IMR-90 (cell line): ENCODE results near the gene CDKAL1. TPM values are rescaled to one million over a fixed set of nuclear protein-coding genes. Genes with fewer than 3 reads are reported as not detected.

Experiments
- ATAC-seq: fragments of 200-7000 bp; cut with Tn5 transposase; 2 replicates; pipeline ENCODE4 v1.9.1; 2020; ENCODE audit warnings: low read depth, mild to moderate bottlenecking, moderate library complexity
- BruUV-seq: library from RNA; stranded (reverse); fragments of 400-500 nt; replicated peaks from 2 replicates; lab custom pipeline; 2021; lab: Mats Ljungman, UMichigan
- CTCF ChIA-PET: fragments of 300-600 bp; formaldehyde crosslinking; extraction: SDS; loops from one replicate; lab custom pipeline; 2021; ENCODE audit warnings: antibody characterized with exemption; lab: Yijun Ruan, JAX
- POLR2A ChIA-PET: fragments of 300-600 bp; sonication (Branson Sonifier 250); formaldehyde crosslinking; loops from one replicate; lab custom pipeline; 2022; ENCODE audit warnings: antibody characterized with exemption; ENCODE audit not compliant: unreplicated experiment; lab: Charles Lee
- DNase-seq: peaks from one replicate; pipeline ENCODE4 v3.0.0; 2013
- H2AFZ ChIP-seq: replicated peaks from 2 replicates; pipeline ENCODE3; 2013; ENCODE audit warnings: low read length, mild to moderate bottlenecking; ENCODE audit not compliant: poor library complexity
- H2AK5ac ChIP-seq: 2 replicates; pipeline ENCODE4 v1.6.1; 2013; ENCODE audit warnings: low read depth, low read length, inconsistent platforms
- H2AK9ac ChIP-seq: replicated peaks from 2 replicates; pipeline ENCODE3; 2013; ENCODE audit warnings: mild to moderate bottlenecking, low read depth, low read length, moderate library complexity; ENCODE audit not compliant: poor library complexity
- H2BK120ac ChIP-seq: 2 replicates; pipeline ENCODE4 v1.6.1; 2013; ENCODE audit warnings: low read depth, low read length, inconsistent platforms
- H2BK15ac ChIP-seq: 3 replicates; pipeline ENCODE4 v1.6.1; 2013; ENCODE audit warnings: low read depth, low read length, inconsistent platforms
- H2BK20ac ChIP-seq: 2 replicates; pipeline ENCODE4 v1.6.1; 2013; ENCODE audit warnings: low read depth, mild to moderate bottlenecking, inconsistent platforms, low read length, moderate library complexity
- H2BK5ac ChIP-seq: 2 replicates; pipeline ENCODE4 v1.6.1; 2013; ENCODE audit warnings: mild to moderate bottlenecking, low read depth, low read length, inconsistent platforms; ENCODE audit not compliant: poor library complexity, severe bottlenecking
- H3K14ac ChIP-seq: replicated peaks from 2 replicates; pipeline ENCODE4 v1.6.1; 2013; ENCODE audit warnings: low read depth, low read length, inconsistent platforms
- H3K18ac ChIP-seq: 2 replicates; pipeline ENCODE4 v1.6.1; 2013; ENCODE audit warnings: low read depth, low read length, control low read depth
- H3K23ac ChIP-seq: 2 replicates; pipeline ENCODE4 v1.6.1; 2013; ENCODE audit warnings: low read depth, low read length, inconsistent platforms
- H3K27ac ChIP-seq: 2 replicates; pipeline ENCODE4 v1.5.1; 2013; ENCODE audit warnings: mild to moderate bottlenecking, control low read depth, low read length; ENCODE audit not compliant: insufficient read depth
- H3K27me3 ChIP-seq: 2 replicates; pipeline ENCODE4 v1.6.1; 2013; ENCODE audit warnings: low read length; ENCODE audit not compliant: control insufficient read depth, insufficient read depth
- H3K36me3 ChIP-seq: 2 replicates; pipeline ENCODE4 v1.6.1; 2013; ENCODE audit warnings: low read length, mixed read lengths; ENCODE audit not compliant: control insufficient read depth, insufficient read depth
- H3K4ac ChIP-seq: 2 replicates; pipeline ENCODE4 v1.6.1; 2013; ENCODE audit warnings: low read depth, low read length, inconsistent platforms
- H3K4me1 ChIP-seq: 2 replicates; pipeline ENCODE4 v1.6.1; 2013; ENCODE audit warnings: low read length, mixed read lengths; ENCODE audit not compliant: control insufficient read depth, insufficient read depth
- H3K4me2 ChIP-seq: 2 replicates; pipeline ENCODE4 v1.6.1; 2013; ENCODE audit warnings: low read depth, mild to moderate bottlenecking, control low read depth, low read length, moderate library complexity
- H3K4me3 ChIP-seq: 2 replicates; pipeline ENCODE4 v1.5.1; 2013; ENCODE audit warnings: low read depth, mild to moderate bottlenecking, control low read depth, low read length, moderate library complexity; ENCODE audit not compliant: insufficient read depth
- H3K56ac ChIP-seq: 2 replicates; pipeline ENCODE4 v1.6.1; 2013; ENCODE audit warnings: low read length, inconsistent platforms; ENCODE audit not compliant: insufficient read depth; ENCODE audit errors: extremely low read depth
- H3K79me1 ChIP-seq, 2 experiments: 2 replicates each; pipeline ENCODE4 v1.6.1; 2013; ENCODE audit warnings: low read length in 2 of 2, inconsistent platforms in 1 of 2, low read depth in 1 of 2
- H3K9ac ChIP-seq: 2 replicates; pipeline ENCODE4 v1.6.1; 2013; ENCODE audit warnings: low read depth, low read length, control low read depth
- H3K9me1 ChIP-seq: 2 replicates; pipeline ENCODE4 v1.6.1; 2013; ENCODE audit warnings: low read length, inconsistent platforms; ENCODE audit not compliant: insufficient read depth
- H3K9me3 ChIP-seq: 2 replicates; pipeline ENCODE4 v1.6.1; 2013; ENCODE audit warnings: low read length; ENCODE audit not compliant: control insufficient read depth, insufficient read depth
- H4K20me1 ChIP-seq: 2 replicates; pipeline ENCODE4 v1.6.1; 2013; ENCODE audit warnings: low read length, inconsistent platforms; ENCODE audit not compliant: insufficient read depth
- H4K5ac ChIP-seq: 2 replicates; pipeline ENCODE4 v1.6.1; 2013; ENCODE audit warnings: mild to moderate bottlenecking, low read depth, low read length, control low read depth
- H4K8ac ChIP-seq, 2 experiments: 2 replicates each; pipeline ENCODE4 v1.6.1; 2013; ENCODE audit warnings: low read depth in 2 of 2, low read length in 2 of 2, control low read depth in 1 of 2, inconsistent platforms in 1 of 2
- H4K91ac ChIP-seq: 2 replicates; pipeline ENCODE4 v1.6.1; 2013; ENCODE audit warnings: low read depth, low read length, inconsistent platforms; ENCODE audit not compliant: insufficient read depth
- BHLHE40 ChIP-seq: fragments of 150-350 bp; IDR thresholded peaks from 2 replicates; pipeline ENCODE4 v1.6.1; 2016; ENCODE audit warnings: mild to moderate bottlenecking, low read depth, low read length
- CEBPB ChIP-seq: IDR thresholded peaks from 2 replicates; pipeline ENCODE4 v1.6.1; 2012; ENCODE audit warnings: low read depth, low read length, improper control_type of control experiment
- MAFK ChIP-seq: IDR thresholded peaks from 2 replicates; pipeline ENCODE4 v1.6.1; 2012; ENCODE audit warnings: low read depth, low read length, improper control_type of control experiment
- MAZ ChIP-seq: IDR thresholded peaks from 2 replicates; pipeline ENCODE4 v1.6.1; 2012; ENCODE audit warnings: low read depth, mild to moderate bottlenecking, low read length, improper control_type of control experiment, moderate library complexity, borderline replicate concordance
- MXI1 ChIP-seq: IDR thresholded peaks from 2 replicates; pipeline ENCODE4 v1.6.1; 2012; ENCODE audit warnings: low read depth, mild to moderate bottlenecking, low read length, moderate library complexity, borderline replicate concordance
- NFE2L2 ChIP-seq: fragments of 150-350 bp; IDR thresholded peaks from 2 replicates; pipeline ENCODE4 v1.6.1; 2016; ENCODE audit warnings: low read depth, mild to moderate bottlenecking, low read length
- RAD21 ChIP-seq: IDR thresholded peaks from 2 replicates; pipeline ENCODE4 v1.6.1; 2012; ENCODE audit warnings: low read length, improper control_type of control experiment
- RFX5 ChIP-seq: IDR thresholded peaks from 2 replicates; pipeline ENCODE4 v1.8.0; 2012; ENCODE audit warnings: low read depth, mild to moderate bottlenecking, low read length, moderate library complexity
- SMC3 ChIP-seq: fragments of 150-350 bp; IDR thresholded peaks from 2 replicates; pipeline ENCODE4 v1.6.1; 2016; ENCODE audit warnings: low read depth, mild to moderate bottlenecking, antibody characterized with exemption, low read length, moderate library complexity
- USF2 ChIP-seq: fragments of 150-350 bp; IDR thresholded peaks from 2 replicates; pipeline ENCODE4 v1.6.1; 2017; ENCODE audit warnings: mild to moderate bottlenecking, antibody characterized with exemption, low read length, low read depth
- WGBS, 2 experiments: methylation state at CpG; one replicate each; pipeline versions ENCODE4 v1.1.5 to v1.1.7; 2013; ENCODE audit warnings: missing lambda C conversion rate in 2 of 2; ENCODE audit not compliant: insufficient read length in 1 of 2; ENCODE audit errors: extremely low coverage in 2 of 2; 5-methylcytosine and 5-hydroxymethylcytosine counted together
- dilution Hi-C: fragments of 300-500 bp; cut with HindIII; formaldehyde crosslinking; loops from one replicate; pipeline ENCODE4 v1.14.3; 2018; ENCODE audit warnings: low sequenced_read_pairs; ENCODE audit not compliant: unreplicated experiment
- in situ Hi-C: fragments of 300-500 bp; cut with MboI; formaldehyde crosslinking; loops from 3 replicates; pipeline ENCODE4 v1.14.3; 2019; ENCODE audit warnings: low sequenced_read_pairs, inconsistent platforms, mixed read lengths
- intact Hi-C: fragments of 100-400 bp; cut with micrococcal nuclease; formaldehyde crosslinking; loops from 2 replicates; pipeline ENCODE4 v1.10.0; 2022
- polyA plus RNA-seq, 3 experiments: library from polyadenylated mRNA; depleted of rRNA; stranded (reverse); fragments of >200 nt; gene quantifications; 2 replicates each; pipeline ENCODE4 v1.2.3, GENCODE V29; 2012; ENCODE audit warnings: low replicate concordance in 1 of 3
- total RNA-seq: library from RNA; depleted of rRNA; stranded (reverse); fragments of >200 nt; gene quantifications from 2 replicates; pipeline ENCODE4 v1.2.3, GENCODE V29; 2012
- TF ChIP-seq, protein P1 (sequence below): fragments of 150-350 bp; IDR thresholded peaks from 2 replicates; pipeline ENCODE4 v1.6.1; 2016; ENCODE audit warnings: low read depth, mild to moderate bottlenecking, low read length, moderate library complexity, borderline replicate concordance
- TF ChIP-seq, protein P2 (sequence below): conservative IDR thresholded peaks from 2 replicates; pipeline ENCODE4 v1.5.1; 2012; ENCODE audit warnings: mild to moderate bottlenecking, low read depth, low read length, improper control_type of control experiment

CDKAL1 gene
- total and polyA plus RNA-seq, 2 of the 4 experiments (the other 2 are of a cell fraction), result 3.7 to 13.1 TPM

GRCh38 chr6:21118216-21118780, 584.0 kb downstream of the CDKAL1 start:
- no CpG with 5 or more reads among the region's 5 CpGs for WGBS, 2 experiments
- Histone ChIP-seq H3K4ac (no peak overlapping the region), H2BK15ac (no peak overlapping the region), H2BK120ac (no peak overlapping the region), H3K27me3 (no peaks in the 10 kb centered on the region), H3K79me1 (no peaks in the 10 kb centered on the region), H4K8ac (no peak overlapping the region), H2AFZ (no peak overlapping the region), H3K14ac (no peak overlapping the region), H2AK5ac (no peak overlapping the region), H3K9me3 (no peaks in the 10 kb centered on the region), H4K20me1 (no peaks in the 10 kb centered on the region), H2BK20ac (no peak overlapping the region), H3K27ac (no peak overlapping the region), H3K56ac (no peak overlapping the region), H2AK9ac (no peak overlapping the region), H3K4me1 (no peaks in the 10 kb centered on the region; the same call in 1 of the 2 replicates), H3K36me3 (no peaks in the 10 kb centered on the region), H3K23ac (no peak overlapping the region), H3K9ac (no peak overlapping the region), H3K4me3 (no peak overlapping the region), H3K9me1 (no peaks in the 10 kb centered on the region), H4K91ac (no peak overlapping the region), H2BK5ac (no peak overlapping the region), H3K4me2 (no peak overlapping the region), H3K18ac (no peak overlapping the region), H4K5ac (no peak overlapping the region)
- in situ Hi-C loops (no loop called here), intact Hi-C loops (loop anchor here (10.0 kb wide), 1 partner anchor 177 kb away; no protein-coding TSS in a partner anchor), dilution Hi-C loops (no loop called here)
- no TSS peak for BruUV-seq
- TF ChIP-seq, protein P1, sequence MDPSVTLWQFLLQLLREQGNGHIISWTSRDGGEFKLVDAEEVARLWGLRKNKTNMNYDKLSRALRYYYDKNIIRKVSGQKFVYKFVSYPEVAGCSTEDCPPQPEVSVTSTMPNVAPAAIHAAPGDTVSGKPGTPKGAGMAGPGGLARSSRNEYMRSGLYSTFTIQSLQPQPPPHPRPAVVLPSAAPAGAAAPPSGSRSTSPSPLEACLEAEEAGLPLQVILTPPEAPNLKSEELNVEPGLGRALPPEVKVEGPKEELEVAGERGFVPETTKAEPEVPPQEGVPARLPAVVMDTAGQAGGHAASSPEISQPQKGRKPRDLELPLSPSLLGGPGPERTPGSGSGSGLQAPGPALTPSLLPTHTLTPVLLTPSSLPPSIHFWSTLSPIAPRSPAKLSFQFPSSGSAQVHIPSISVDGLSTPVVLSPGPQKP, result no peak
- no peak for TF ChIP-seq MXI1
- TF ChIP-seq CEBPB, result no peak
- TF ChIP-seq, protein P2, sequence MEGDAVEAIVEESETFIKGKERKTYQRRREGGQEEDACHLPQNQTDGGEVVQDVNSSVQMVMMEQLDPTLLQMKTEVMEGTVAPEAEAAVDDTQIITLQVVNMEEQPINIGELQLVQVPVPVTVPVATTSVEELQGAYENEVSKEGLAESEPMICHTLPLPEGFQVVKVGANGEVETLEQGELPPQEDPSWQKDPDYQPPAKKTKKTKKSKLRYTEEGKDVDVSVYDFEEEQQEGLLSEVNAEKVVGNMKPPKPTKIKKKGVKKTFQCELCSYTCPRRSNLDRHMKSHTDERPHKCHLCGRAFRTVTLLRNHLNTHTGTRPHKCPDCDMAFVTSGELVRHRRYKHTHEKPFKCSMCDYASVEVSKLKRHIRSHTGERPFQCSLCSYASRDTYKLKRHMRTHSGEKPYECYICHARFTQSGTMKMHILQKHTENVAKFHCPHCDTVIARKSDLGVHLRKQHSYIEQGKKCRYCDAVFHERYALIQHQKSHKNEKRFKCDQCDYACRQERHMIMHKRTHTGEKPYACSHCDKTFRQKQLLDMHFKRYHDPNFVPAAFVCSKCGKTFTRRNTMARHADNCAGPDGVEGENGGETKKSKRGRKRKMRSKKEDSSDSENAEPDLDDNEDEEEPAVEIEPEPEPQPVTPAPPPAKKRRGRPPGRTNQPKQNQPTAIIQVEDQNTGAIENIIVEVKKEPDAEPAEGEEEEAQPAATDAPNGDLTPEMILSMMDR, result no peak
- no peak for TF ChIP-seq USF2
- no peak for TF ChIP-seq RFX5
- no peak for TF ChIP-seq SMC3
- TF ChIP-seq MAZ, result no peak
- TF ChIP-seq BHLHE40, result no peak
- no peak for TF ChIP-seq RAD21
- no peak for TF ChIP-seq MAFK
- TF ChIP-seq NFE2L2, result no peak
- ChIA-PET POLR2A (no interaction called here), CTCF (interaction anchor here (1.2 kb wide), 1 partner anchor 14 kb away, joined by 3 read pairs; no protein-coding TSS in a partner anchor)
- ATAC-seq (no peak), DNase-seq (no peak)
